Keratinocyte (primary cell): Measurements from ENCODE around the gene TLCD3B.

Experiments
- CTCF ChIP-seq, 3 experiments: IDR thresholded peaks in 1 of 3; conservative IDR thresholded peaks in 1 of 3; optimal IDR thresholded peaks in 1 of 3; 2 replicates in 2 of 3; 3 replicates in 1 of 3; pipeline versions ENCODE3 to v1.5.1; 2011; ENCODE audit warnings: low read length in 3 of 3, mild to moderate bottlenecking in 3 of 3, moderate library complexity in 2 of 3, control low read depth in 1 of 3, inconsistent platforms in 1 of 3; ENCODE audit not compliant: insufficient read depth in 2 of 3; ENCODE audit errors: extremely low read depth in 1 of 3
- EZH2 ChIP-seq: IDR thresholded peaks from one replicate; pipeline ENCODE4 v1.6.1; 2012; ENCODE audit warnings: inconsistent platforms, mild to moderate bottlenecking, low read length, moderate library complexity

GRCh38 chr16:30075503-30076275 lies 44.6 kb upstream of the TLCD3B start, which contains the start of gene PPP4C:
- TF ChIP-seq CTCF (optimal IDR thresholded peaks at IDR 0.05 in 1 of 3, IDR thresholded peaks at IDR 0.05 in 1 of 3, conservative IDR thresholded peaks at IDR 0.05 in 1 of 3; ENCODE audit: extremely low read depth in 1 of 3, insufficient read depth in 2 of 3, low read length in 3 of 3) (peak in 1 of 3 experiments; percentile 30), EZH2 (no peak)
